Erythroblast (primary cell): ENCODE data around the gene MCRIP2.

Source experiments
- DNase-seq, 2 experiments: peaks; one replicate each; lab custom pipeline; 2025; lab: John Stamatoyannopoulos, UW
- GATA1 ChIP-seq: IDR thresholded peaks from 2 replicates; pipeline ENCODE4 v1.6.1; 2011; ENCODE audit warnings: low read depth, mild to moderate bottlenecking, control low read depth, low read length, moderate library complexity
- POLR2A ChIP-seq: IDR thresholded peaks from 2 replicates; pipeline ENCODE4 v1.6.1; 2011; ENCODE audit warnings: mild to moderate bottlenecking, low read length

The MCRIP2 gene

DNA sequence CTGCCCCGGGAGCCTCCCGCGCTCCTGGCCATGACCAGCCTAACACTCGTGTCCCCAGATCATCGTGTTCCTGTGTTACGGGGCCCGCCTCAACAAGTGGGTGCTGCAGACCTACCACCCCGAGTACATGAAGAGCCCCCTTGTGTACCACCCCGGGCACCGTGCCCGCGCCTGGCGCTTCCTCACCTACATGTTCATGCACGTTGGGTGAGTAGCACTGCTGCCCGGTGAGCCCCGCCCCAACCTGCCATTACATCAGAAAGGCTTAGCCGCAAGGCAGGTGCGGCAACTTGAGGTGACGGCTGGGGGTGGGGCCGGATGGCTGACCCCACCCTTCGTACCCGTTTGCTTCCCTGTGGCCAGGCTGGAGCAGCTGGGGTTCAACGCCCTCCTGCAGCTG lies 35.3 kb downstream of the MCRIP2 start:
- no peak for DNase-seq
- TF ChIP-seq POLR2A (no peak), GATA1 (no peak)

- TF ChIP-seq POLR2A (no peak), GATA1 (no peak)
- no peak for DNase-seq
Observed at GRCh38 chr16:677316-678190, 35.9 kb downstream of the MCRIP2 start.

DNA sequence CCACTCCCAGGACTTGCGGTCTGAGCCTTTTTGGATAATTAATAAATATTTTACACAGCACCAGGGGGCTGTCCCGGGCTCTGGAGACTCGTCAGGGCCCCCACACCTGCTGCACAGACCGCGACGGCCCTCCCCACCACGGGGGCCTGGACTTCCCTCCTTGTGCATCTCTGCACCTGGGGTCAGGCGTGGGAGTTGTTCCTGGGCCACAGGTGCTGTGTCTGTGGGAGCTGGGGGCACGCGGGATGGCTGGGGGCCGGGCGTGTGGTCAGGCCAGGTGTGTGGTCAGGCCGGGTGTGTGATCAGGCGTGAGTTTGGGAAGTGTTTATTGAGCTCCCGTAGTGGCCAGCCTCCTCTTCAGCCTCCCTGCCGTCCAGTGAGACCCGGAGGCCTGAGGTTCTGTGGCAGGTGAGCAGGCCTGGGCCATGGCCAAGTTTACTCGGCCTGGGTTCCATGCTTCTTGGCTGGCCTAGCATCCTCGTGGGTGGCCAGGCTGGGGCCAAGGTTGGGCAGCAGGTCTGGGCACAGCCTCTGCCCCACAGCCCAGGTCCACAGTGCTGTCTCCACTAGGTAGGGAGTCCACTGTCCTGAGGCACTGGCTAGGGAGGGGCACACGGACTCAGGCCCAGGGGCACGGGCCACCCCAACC lies 36.7 kb downstream of the MCRIP2 start:
- TF ChIP-seq GATA1, result no peak
- no peak for TF ChIP-seq POLR2A
- no peak for DNase-seq

DNA sequence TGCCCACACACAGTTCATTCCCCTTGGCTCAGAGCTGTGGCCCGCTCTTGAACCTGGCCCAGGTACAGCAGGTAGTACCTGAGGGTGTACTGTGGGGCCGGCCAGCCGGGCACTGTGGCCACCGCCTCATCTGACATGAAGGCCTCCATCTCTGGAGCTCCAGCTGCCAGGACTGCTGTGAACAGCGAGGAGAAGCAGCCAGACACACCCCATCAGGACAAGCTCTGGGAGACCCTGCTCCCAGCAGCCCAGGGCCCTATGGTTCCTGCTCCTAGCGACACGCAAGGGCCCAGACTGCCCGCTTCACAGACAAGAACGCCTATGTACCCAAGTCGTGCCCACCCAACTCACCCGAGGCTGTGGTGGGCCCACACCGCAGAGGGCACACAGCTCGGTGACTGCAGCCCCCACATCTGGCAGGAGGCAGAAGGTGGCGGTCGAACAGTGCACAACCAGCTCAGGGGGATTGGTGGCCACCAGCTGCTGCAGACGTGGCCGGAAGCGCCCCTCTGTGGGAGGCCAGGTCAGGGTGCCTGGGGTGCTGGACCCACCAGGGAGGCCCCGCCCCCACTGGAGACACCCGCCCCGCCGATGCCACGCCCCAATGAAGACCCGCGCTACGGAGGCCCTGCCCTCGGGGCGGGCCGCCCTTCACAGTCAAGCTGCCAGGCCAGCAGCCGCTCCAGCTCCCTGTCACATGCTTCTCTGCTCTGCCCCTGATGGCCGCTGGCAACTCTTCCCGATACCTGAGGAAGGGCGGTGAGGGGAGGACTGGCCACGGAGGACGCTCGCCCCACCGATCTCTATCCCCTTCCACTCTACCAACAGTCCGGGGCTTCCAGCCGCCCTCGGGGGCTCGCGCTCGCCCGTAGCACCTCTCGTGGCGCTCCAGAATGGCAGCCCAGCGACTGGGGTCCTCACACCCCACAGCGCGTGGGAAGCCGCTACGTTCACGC lies 37.5 kb downstream of the MCRIP2 start:
- TF ChIP-seq GATA1 (no peak), POLR2A (no peak)
- peak; percentile 84 to 85 for DNase-seq

- peak; percentile 63 for TF ChIP-seq POLR2A
- no peak for TF ChIP-seq GATA1
- peak; percentile 92 to 95 for DNase-seq
Observed at GRCh38 chr16:679814-680624, 38.4 kb downstream of the MCRIP2 start, which contains the start of gene STUB1. TSS of gene STUB1 (plus strand) at chr16:680410. CDS start at chr16:680526, 116 bp downstream.

GRCh38 chr16:680625-680945 lies 39.0 kb downstream of the MCRIP2 start:
- TF ChIP-seq POLR2A (no peak), GATA1 (no peak)
- no peak for DNase-seq

DNA sequence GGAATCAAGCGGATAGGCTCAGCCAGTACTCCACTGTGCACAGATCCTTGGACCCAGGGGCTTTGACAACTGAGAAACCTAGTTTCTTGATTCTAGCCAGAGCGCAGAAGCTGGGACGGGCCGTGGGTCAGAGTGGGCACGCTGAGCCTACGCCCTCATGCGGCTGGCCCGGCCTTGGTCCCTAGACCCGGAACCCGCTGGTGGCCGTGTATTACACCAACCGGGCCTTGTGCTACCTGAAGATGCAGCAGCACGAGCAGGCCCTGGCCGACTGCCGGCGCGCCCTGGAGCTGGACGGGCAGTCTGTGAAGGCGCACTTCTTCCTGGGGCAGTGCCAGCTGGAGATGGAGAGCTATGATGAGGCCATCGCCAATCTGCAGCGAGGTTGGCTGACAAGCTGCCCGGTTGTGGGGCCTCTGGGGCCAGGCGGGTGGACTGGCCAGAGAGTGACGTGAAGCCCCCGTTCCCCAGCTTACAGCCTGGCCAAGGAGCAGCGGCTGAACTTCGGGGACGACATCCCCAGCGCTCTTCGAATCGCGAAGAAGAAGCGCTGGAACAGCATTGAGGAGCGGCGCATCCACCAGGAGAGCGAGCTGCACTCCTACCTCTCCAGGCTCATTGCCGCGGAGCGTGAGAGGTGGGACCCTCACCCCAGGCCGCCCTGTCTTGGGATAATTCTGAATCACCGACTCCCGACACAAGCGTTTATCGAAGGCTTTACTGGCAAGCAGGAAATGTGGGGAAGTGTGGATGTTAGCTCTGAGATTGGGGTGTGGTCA lies 39.5 kb downstream of the MCRIP2 start:
- peak; percentile 65 to 68 for DNase-seq

GRCh38 chr16:681746-682427 lies 40.3 kb downstream of the MCRIP2 start:
- TF ChIP-seq GATA1 (no peak), POLR2A (no peak)
- peak in 1 of 2 experiments; percentile 29 for DNase-seq

More for the DNA sequence above, 39.5 kb downstream of the MCRIP2 start:
- no peak for TF ChIP-seq GATA1
- no peak for TF ChIP-seq POLR2A

- TF ChIP-seq POLR2A (no peak), GATA1 (no peak)
- DNase-seq, result no peak
Observed at GRCh38 chr16:682493-683395, 41.1 kb downstream of the MCRIP2 start.

DNA sequence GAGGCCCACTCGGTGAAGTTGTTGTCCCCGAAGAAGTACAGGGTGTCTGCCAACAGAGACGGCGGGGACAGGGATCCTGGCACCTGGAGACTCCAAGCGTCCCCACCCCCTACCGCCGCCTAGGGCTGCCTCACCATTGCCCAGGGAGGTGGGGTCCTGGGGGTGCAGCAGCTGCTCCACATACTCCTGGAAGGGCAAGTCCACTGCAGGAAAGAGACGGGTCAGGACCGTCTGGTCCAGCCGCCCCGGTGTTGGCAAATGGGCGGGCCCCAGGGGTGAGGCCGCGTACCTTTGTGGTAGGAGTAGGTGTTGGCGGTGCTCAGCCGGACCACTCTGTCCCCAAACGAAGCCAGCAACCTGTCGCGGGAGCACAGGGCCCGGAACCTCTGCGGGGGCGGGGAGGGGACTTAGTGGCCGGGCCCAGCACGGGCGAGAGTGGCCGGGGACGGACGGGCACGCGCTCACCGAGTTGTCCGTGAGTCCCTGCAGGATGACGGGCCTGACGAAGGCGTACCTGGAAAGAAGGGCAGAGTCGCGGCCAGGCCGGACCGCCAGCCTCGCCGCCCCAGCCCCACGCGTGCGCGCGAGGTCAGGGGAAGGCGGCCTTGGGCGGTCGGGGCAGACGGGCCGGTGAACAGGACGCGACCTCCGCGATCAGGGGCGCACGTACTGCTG lies 41.9 kb downstream of the MCRIP2 start:
- peak in 1 of 2 experiments; percentile 62 for DNase-seq
- TF ChIP-seq POLR2A (no peak), GATA1 (no peak)
